H1 (cell line): ENCODE data around the gene GMPPA. TPM values are rescaled to one million over a fixed set of nuclear protein-coding genes. Genes with fewer than 3 reads are reported as not detected.

Experiments
- ASH2L ChIP-seq: fragments of 200-600, 300-600 bp; sonication (generic); IDR thresholded peaks from one replicate; pipeline ENCODE4 v1.7.1; 2017; ENCODE audit warnings: low read length
- BCL11A ChIP-seq, 2 experiments: IDR thresholded peaks; one replicate each; pipeline ENCODE4 v1.6.1; 2011; ENCODE audit warnings: low read depth in 2 of 2, low read length in 2 of 2, mild to moderate bottlenecking in 2 of 2
- CBX5 ChIP-seq: fragments of 300-800, 300-1000 bp; sonication (generic); IDR thresholded peaks from 2 replicates; pipeline ENCODE4 v1.7.1; 2016; ENCODE audit warnings: antibody characterized with exemption, low read length, low read depth
- CHD1 ChIP-seq: IDR thresholded peaks from 2 replicates; pipeline ENCODE4 v1.6.1; 2012; ENCODE audit warnings: low read depth, low read length, improper control_type of control experiment
- CREB1 ChIP-seq: IDR thresholded peaks from 2 replicates; pipeline ENCODE4 v1.6.1; 2012; ENCODE audit warnings: inconsistent platforms
- CTBP2 ChIP-seq: IDR thresholded peaks from 2 replicates; pipeline ENCODE4 v1.7.0; 2011; ENCODE audit warnings: borderline replicate concordance, mild to moderate bottlenecking, moderate library complexity, mixed read lengths, low read length; ENCODE audit not compliant: insufficient read depth, insufficient read length
- CTCF ChIP-seq, 3 experiments: IDR thresholded peaks; 1 replicate in 2 of 3; 2 replicates in 1 of 3; pipeline versions ENCODE4 v1.5.1 to v1.6.1; 2011; ENCODE audit warnings: low read length in 3 of 3, mild to moderate bottlenecking in 3 of 3, inconsistent platforms in 2 of 3, low read depth in 1 of 3, moderate library complexity in 1 of 3; ENCODE audit not compliant: insufficient read depth in 1 of 3; ENCODE audit errors: control extremely low read depth in 1 of 3
- EP300 ChIP-seq, 2 experiments: IDR thresholded peaks; 1 replicate in 1 of 2; 2 replicates in 1 of 2; pipeline ENCODE4 v1.6.1; 2011 to 2012; ENCODE audit warnings: low read depth in 2 of 2, low read length in 2 of 2, mild to moderate bottlenecking in 2 of 2, borderline replicate concordance in 1 of 2, inconsistent platforms in 1 of 2, moderate library complexity in 1 of 2
- JUND ChIP-seq: IDR thresholded peaks from 2 replicates; pipeline ENCODE4 v1.6.1; 2011; ENCODE audit warnings: mild to moderate bottlenecking, improper control_type of control experiment, low read length
- KDM1A ChIP-seq: fragments of 200-600, 300-600 bp; sonication (generic); IDR thresholded peaks from 2 replicates; pipeline ENCODE4 v1.7.1; 2016; ENCODE audit warnings: mild to moderate bottlenecking, low read length, borderline replicate concordance
- KDM4A ChIP-seq: IDR thresholded peaks from one replicate; pipeline ENCODE4 v1.7.1; 2012; ENCODE audit warnings: low read depth, mild to moderate bottlenecking, moderate library complexity, low read length, inconsistent platforms; ENCODE audit not compliant: severe bottlenecking
- PHF8 ChIP-seq: fragments of 200-600 bp; sonication (generic); conservative IDR thresholded peaks from 2 replicates; pipeline ENCODE4 v1.7.1; 2012; ENCODE audit warnings: low read depth, mild to moderate bottlenecking, inconsistent platforms, low read length, moderate library complexity
- RAD21 ChIP-seq, 2 experiments: IDR thresholded peaks in 1 of 2; conservative IDR thresholded peaks in 1 of 2; 2 replicates each; pipeline ENCODE4 v1.6.1; 2011; ENCODE audit warnings: low read depth in 2 of 2, low read length in 2 of 2, improper control_type of control experiment in 1 of 2, inconsistent platforms in 1 of 2, mild to moderate bottlenecking in 1 of 2, moderate library complexity in 1 of 2
- RBBP5 ChIP-seq: IDR thresholded peaks from 2 replicates; pipeline ENCODE4 v1.7.1; 2012; ENCODE audit warnings: low read depth, mild to moderate bottlenecking, inconsistent platforms, low read length, moderate library complexity, borderline replicate concordance
- SAP30 ChIP-seq: fragments of 300-600 bp; sonication (generic); IDR thresholded peaks from 2 replicates; pipeline ENCODE4 v1.7.1; 2012; ENCODE audit warnings: low read length, moderate library complexity, mild to moderate bottlenecking, inconsistent platforms; ENCODE audit not compliant: insufficient read depth, insufficient replicate concordance
- SRF ChIP-seq: IDR thresholded peaks from 2 replicates; pipeline ENCODE4 v1.6.1; 2011; ENCODE audit warnings: mild to moderate bottlenecking, low read depth, low read length, moderate library complexity
- YY1 ChIP-seq: IDR thresholded peaks from 2 replicates; pipeline ENCODE4 v1.6.1; 2011; ENCODE audit warnings: low read depth, mild to moderate bottlenecking, low read length
- polyA plus RNA-seq, 7 experiments: library from polyadenylated mRNA; depleted of rRNA in 3 of 7; stranded (reverse) in 5 of 7; unstranded in 2 of 7; fragments of >200 nt in 5 of 7; fragments of 200-250 nt in 2 of 7; gene quantifications; 1 replicate in 5 of 7; 2 replicates in 1 of 7; 4 replicates in 1 of 7; pipeline versions ENCODE4 v1.2.1 to v1.2.3, GENCODE V29; 2011 to 2013; ENCODE audit warnings: missing spikeins in 2 of 7, mixed read lengths in 2 of 7
- total RNA-seq: library from RNA; stranded (reverse); fragmentation: NEBNext Ultra II Directional; extraction: Animal tissue kit (Norgen Biotek cat#: 25700); gene quantifications from 2 replicates; pipeline ENCODE4 v1.2.1, GENCODE V29; 2021
- TF ChIP-seq, protein P1 (sequence below): IDR thresholded peaks from 2 replicates; pipeline ENCODE4 v1.6.1; 2011; ENCODE audit warnings: low read length, improper control_type of control experiment

The GMPPA gene
- total and polyA plus RNA-seq, 2 of the 8 experiments (the other 6 are each of a cell fraction or from before 2014, with no cell fraction given) = 34.3 to 98.8 TPM

- TF ChIP-seq, protein P1, sequence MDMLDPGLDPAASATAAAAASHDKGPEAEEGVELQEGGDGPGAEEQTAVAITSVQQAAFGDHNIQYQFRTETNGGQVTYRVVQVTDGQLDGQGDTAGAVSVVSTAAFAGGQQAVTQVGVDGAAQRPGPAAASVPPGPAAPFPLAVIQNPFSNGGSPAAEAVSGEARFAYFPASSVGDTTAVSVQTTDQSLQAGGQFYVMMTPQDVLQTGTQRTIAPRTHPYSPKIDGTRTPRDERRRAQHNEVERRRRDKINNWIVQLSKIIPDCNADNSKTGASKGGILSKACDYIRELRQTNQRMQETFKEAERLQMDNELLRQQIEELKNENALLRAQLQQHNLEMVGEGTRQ = 0 out of 2 replicates have a peak, but pooled peaks have one; percentile 17
- peak; percentile 83 for TF ChIP-seq CTBP2
- peak; percentile 50 for TF ChIP-seq KDM4A
- TF ChIP-seq ASH2L = no peak
- TF ChIP-seq SRF = 0 out of 2 replicates have a peak, but pooled peaks have one; percentile 3
- TF ChIP-seq BCL11A (IDR thresholded peaks at IDR 0.05; ENCODE audit: low read depth in 2 of 2, low read length in 2 of 2) = no peak
- TF ChIP-seq CTCF (IDR thresholded peaks at IDR 0.05; ENCODE audit: control extremely low read depth in 1 of 3, insufficient read depth in 1 of 3, low read depth in 1 of 3, low read length in 3 of 3) = no peak
- no peak for TF ChIP-seq KDM1A
- TF ChIP-seq CHD1 = no peak
- no peak; a peak in 1 of 4 replicates for TF ChIP-seq RAD21 (IDR thresholded peaks at IDR 0.05 in 1 of 2, conservative IDR thresholded peaks at IDR 0.05 in 1 of 2; ENCODE audit: low read depth in 2 of 2, low read length in 2 of 2)
- no peak for TF ChIP-seq RBBP5
- peak; percentile 99 for TF ChIP-seq CREB1
- no peak for TF ChIP-seq SAP30
- peak in 1 of 2 experiments; percentile 88; a peak in 1 of 3 replicates for TF ChIP-seq EP300 (IDR thresholded peaks at IDR 0.05; ENCODE audit: borderline replicate concordance in 1 of 2, low read depth in 2 of 2, low read length in 2 of 2)
- no peak for TF ChIP-seq PHF8
- TF ChIP-seq JUND = peak; percentile 90
- no peak for TF ChIP-seq CBX5
- no peak for TF ChIP-seq YY1
Measured at GRCh38 chr2:219543596-219544358, 45.1 kb downstream of the GMPPA start, which contains the start of the genes CHPF and TMEM198 (continued).
